SIG-M5 treated with dmso at 0.1 percent for 504 hours (cell line): ENCODE results near the gene IL1RAPL2.
A peak's percentile ranks its signal among the peaks of the same experiment; 100 is the strongest.
"Not testable (repeated sequence)": the region's sequence is repeated elsewhere in the genome, so short reads cannot be mapped to it uniquely, and the experiment has no call there.

Source experiments
- DNase-seq: peaks from one replicate; lab custom pipeline; 2025; ENCODE audit not compliant: unreplicated experiment; lab: John Stamatoyannopoulos, UW

IL1RAPL2 gene

GRCh38 chrX:105006996-105007395 is 441.0 kb downstream of the IL1RAPL2 start:
- no peak for DNase-seq

DNA sequence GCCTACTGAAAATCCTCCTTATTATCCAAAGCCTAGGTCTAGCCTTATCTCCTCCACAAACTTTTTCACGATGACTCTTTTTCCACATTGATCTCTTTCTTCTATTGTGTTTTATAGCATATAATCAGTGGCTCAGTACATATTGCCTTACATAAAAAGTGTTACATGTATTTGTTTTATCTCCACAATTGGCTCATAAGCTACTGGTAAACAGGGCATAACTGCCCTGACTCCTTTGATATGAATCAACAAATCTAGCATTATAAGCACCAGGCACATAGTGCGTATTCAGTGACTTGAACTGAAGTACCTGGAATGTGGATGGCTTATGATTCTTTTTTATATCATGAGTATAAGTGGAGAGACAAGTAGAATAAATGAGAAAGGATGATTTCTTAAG is 447.7 kb downstream of the IL1RAPL2 start:
- DNase-seq, result no peak

GRCh38 chrX:105017641-105018040 is 451.6 kb downstream of the IL1RAPL2 start:
- no peak for DNase-seq

DNA sequence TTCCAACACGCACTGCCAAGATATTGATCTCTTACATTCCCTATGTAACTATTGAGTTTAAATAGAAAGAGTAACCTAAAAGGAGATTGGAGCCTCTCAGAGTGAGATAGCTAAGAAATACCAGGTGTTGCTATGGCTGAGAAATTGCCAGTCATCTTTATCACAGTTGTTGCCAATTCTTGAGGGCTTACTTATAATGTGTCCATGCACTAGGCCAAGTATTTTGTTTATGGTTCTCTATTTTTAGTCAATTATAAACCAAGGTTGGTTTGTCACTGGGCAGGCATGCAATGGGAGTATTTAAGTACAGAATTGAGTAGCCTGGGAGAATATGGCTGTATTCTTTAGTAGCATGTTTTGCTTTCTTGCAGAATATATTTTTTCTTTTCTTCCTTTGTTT is 452.9 kb downstream of the IL1RAPL2 start:
- DNase-seq, result no peak

GRCh38 chrX:105028962-105029361 is 463.0 kb downstream of the IL1RAPL2 start:
- not testable (repeated sequence) for DNase-seq

GRCh38 chrX:105038672-105039328 is 472.8 kb downstream of the IL1RAPL2 start:
- no peak for DNase-seq

GRCh38 chrX:105050921-105051320 is 484.9 kb downstream of the IL1RAPL2 start:
- no peak for DNase-seq

DNA sequence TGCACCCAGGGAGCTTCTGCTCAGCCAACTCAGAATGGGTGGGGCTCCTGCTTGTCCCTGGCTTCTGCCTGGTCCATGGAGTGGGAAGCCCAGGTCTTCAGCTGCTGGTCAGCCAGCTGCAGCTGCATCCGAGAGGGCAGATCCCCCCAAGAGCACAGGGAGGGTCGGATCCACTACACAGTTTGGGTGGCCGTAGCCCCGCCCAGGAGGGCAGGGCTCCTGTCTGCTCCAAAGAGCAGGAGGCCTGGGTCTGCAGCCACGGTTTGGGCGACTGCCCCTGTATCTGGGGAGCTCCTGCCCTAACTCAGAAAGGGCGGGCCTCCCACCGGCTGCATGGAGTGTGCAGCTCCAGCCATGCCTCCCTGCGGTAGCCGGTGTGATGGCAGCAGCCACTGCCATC is 485.4 kb downstream of the IL1RAPL2 start:
- no peak for DNase-seq

DNA sequence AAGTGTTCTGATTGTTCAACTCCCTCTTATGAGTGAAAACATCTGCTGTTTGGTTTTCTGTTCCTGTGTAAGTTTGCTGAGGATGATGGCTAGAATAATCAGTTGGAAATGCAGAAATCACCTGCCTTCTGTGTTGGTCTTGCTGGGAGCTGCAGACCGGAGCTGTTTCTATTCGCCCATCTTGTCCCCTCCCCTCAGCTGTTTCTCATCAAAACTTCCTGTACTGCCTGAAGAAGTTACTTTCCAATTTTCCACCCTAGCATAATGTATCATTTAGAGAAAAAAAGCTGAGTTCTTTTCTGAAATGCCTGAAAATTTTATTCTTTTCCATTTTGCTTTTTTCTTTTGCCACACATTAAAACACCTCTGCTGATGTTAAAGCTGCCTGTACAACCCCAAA is 486.9 kb downstream of the IL1RAPL2 start:
- no peak for DNase-seq

DNA sequence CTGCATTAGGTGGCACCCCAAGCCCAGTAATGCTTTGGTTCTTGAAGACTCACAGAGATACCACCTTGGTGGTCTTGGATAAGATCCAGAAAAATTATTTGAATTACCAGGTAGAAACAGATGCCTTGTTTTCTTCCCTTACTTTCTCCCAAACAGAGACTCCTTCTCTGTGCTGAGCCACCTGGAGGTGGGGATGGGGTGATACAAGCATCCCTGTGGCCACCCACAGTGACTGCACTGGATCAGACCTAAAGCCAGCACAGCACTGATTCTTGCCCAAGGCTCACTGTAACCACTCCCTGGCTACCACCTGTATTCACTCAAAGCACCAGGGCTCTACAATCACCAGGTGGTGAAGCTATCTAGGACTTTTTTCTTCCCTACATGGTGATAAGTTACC is 497.7 kb downstream of the IL1RAPL2 start:
- no peak for DNase-seq

- DNase-seq, result no peak
Measured at GRCh38 chrX:105098201-105098600, 532.2 kb downstream of the IL1RAPL2 start.

DNA sequence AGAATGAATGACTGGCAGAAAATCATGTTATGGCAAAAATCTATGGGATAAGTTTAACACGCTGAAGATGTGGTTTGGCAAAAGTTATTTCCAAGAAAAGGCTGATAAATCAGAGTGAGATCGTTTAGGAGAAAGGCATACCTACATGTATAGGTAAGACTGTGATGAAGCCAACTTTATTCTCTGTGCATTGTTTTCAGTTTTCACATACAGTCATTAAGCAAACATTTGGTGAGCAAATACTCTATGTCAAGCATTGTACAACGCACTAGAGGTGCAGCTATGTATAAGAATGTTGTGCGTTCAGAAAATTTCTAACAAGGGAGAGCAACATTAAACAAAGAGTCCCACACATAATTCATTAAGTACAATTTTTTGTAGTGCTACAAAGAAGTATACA is 532.8 kb downstream of the IL1RAPL2 start:
- peak; percentile 13 for DNase-seq

GRCh38 chrX:105101378-105101777 is 535.4 kb downstream of the IL1RAPL2 start:
- no peak for DNase-seq

DNA sequence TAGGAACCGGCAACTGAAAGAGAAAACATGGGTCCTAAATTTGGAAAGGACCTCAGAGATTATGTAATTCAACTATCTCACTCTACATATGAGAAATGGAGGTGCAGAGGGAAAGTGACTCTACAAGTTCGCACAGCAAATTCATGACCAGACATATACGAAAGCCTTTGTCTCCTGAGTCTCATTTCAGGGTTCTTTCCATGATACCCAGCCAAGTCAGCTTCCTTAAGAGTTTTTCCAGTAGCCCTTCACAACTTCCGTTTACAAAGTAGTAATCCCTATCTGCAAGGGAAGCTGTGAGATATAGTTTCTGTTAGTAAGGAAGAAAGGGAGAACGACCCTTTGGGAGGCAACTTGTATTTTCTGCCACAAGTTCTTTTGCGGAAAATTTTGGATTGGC is 543.9 kb downstream of the IL1RAPL2 start:
- DNase-seq, result no peak

DNA sequence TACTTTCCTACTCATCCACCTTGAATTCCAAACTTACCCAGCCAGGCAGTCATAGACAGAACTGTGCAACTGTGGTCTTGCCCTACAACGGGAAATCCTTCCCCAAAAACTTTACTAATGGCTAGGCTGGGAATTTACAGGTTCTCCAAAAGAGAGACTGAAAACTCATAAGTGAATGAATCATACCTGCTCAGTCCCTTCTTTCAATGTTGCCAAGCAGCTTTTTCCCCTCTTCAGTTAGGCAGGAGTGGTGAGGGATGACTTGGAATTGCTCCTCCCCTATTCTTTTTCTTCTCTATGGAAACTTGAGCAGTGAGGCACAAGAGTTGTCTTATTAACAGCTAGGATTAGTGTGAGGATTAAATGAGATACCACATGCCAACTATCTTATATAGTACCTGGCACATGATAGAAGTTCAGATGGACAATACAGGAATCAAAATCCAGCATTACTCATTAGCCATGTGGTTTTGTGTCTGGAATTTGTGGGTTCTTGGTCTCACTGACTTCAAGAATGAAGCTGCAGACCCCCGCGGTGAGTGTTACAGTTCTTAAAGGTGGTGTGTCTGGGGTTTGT is 548.6 kb downstream of the IL1RAPL2 start:
- no peak for DNase-seq

DNA sequence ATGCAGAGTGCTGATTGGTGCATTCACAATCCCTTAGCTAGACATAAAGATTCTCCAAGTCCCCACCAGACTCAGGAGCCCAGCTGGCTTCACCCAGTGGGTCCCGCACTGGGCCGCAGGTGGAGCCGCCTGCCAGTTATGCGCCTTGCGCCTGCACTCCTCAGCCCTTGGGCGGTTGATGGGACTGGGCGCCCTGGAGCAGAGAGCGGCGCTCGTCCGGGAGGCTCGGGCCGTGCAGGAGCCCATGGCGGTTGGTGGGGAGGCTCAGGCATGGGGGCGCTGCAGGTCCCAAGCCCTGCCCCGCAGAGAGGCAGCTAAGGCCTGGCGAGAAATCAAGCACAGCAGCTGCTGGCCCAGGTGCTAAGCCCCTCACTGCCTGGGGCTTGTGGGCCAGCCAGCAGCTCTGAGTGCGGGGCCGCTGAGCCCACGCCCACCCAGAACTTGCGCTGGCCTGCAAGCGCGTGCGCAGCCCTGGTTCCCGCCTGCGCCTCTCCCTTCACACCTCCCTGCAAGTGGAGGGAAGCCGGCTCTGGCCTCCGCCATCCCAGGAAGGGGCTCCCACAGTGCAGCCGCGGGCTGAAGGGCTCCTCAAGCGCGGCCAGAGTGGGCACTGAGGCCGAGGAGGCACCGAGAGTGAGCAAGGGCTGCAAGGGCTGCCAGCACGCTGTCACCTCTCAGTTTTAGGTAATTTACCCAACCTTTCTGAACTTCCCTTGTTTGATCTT is 549.8 kb downstream of the IL1RAPL2 start:
- not testable (repeated sequence) for DNase-seq

GRCh38 chrX:105116486-105116885 is 550.5 kb downstream of the IL1RAPL2 start:
- no peak for DNase-seq

- DNase-seq, result no peak
Measured at GRCh38 chrX:105117621-105118020, 551.6 kb downstream of the IL1RAPL2 start.

- no peak for DNase-seq
Measured at GRCh38 chrX:105120463-105120862, 554.5 kb downstream of the IL1RAPL2 start.

DNA sequence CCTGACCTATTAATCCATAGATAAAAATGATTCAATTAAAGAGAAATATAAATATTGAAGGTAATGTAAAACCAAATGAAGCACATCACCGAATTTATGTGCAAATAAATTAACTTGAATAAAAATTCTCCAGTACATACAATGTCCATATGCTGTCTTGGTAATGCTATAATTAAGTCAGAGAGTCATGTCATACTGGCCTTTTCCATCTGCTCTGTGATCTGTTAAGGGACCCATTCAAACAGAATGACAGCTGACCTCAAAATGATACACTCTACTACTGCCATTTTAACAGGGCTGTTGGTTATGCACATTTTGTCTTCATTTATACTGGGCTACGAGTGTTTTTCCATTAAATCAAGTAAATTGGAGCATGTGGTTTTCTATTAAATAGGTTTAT is 555.2 kb downstream of the IL1RAPL2 start:
- no peak for DNase-seq

GRCh38 chrX:105126201-105126600 is 560.2 kb downstream of the IL1RAPL2 start:
- DNase-seq, result no peak

DNA sequence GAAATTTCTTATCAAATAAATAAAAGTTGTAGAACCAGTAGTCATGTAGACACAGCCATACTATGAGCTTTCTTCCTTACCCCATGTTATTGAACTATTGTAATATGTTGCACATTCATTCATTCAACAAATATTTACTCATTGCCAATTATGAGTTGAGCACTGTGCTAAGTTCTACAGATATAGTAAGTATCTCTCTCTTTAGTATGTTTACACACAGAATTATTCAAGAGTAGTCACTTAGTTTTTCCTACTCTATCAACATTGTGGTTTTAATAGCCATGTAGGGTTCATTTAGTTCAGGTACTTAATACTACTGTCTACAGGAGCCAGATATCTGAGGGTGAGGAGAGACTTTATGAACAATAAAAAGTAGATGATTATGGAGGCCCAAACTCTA is 568.3 kb downstream of the IL1RAPL2 start:
- no peak for DNase-seq
